DOHH2 (cell line): ENCODE data around the gene AKNA.

Experiments
- EZH2phosphoT487 ChIP-seq: fragments of 200-600 bp; sonication (generic); IDR thresholded peaks from 2 replicates; pipeline ENCODE4 v1.6.1; 2017; ENCODE audit warnings: borderline replicate concordance, mild to moderate bottlenecking, antibody characterized with exemption, low read length, moderate library complexity, mixed read lengths
- TF ChIP-seq, protein P1 (sequence below): fragments of 200-600 bp; sonication (generic); IDR thresholded peaks from one replicate; pipeline ENCODE4 v1.5.1; 2014; ENCODE audit warnings: antibody characterized with exemption, mild to moderate bottlenecking, low read depth, low read length; ENCODE audit not compliant: poor library complexity, severe bottlenecking

DNA sequence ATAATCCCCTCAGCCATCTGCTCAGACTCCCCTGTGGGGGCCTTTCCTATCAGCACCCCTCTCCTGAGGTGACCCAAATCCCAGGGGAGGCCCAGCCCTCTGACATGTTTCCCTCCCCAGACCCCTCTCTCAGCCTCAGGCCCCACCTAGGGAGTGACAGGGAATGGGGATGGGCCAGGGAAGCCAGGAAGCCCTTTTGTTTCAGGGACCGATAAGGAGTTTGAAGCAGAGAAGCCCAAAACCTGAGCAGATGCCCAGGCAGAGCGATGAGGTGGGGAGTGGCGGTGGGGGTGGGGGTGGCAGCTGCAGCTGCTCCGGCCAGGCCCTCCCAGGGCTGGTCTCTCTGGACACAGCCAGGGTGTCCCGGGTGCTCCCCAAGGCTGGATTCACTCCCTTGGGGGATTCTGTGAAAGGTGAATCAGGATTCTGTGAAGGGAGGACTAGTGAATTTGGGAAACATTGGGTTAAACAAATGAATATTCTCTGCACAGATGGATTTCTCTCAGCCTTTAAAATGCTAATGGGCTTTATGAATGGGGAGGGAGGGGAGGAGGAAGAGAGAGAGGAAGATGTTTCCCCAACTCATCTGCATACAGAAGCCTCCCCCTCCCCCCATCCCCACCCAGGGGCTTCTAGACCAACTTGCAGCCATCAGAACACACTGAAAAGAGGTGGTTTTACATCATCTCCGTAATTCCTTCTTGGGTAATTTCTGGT lies 17.4 kb downstream of the AKNA start:
- TF ChIP-seq, protein P1, sequence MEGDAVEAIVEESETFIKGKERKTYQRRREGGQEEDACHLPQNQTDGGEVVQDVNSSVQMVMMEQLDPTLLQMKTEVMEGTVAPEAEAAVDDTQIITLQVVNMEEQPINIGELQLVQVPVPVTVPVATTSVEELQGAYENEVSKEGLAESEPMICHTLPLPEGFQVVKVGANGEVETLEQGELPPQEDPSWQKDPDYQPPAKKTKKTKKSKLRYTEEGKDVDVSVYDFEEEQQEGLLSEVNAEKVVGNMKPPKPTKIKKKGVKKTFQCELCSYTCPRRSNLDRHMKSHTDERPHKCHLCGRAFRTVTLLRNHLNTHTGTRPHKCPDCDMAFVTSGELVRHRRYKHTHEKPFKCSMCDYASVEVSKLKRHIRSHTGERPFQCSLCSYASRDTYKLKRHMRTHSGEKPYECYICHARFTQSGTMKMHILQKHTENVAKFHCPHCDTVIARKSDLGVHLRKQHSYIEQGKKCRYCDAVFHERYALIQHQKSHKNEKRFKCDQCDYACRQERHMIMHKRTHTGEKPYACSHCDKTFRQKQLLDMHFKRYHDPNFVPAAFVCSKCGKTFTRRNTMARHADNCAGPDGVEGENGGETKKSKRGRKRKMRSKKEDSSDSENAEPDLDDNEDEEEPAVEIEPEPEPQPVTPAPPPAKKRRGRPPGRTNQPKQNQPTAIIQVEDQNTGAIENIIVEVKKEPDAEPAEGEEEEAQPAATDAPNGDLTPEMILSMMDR = no peak
- TF ChIP-seq EZH2phosphoT487 = no peak
